Stromal cell of bone marrow (primary cell): ENCODE measurements around the gene MKLN1.

Source experiments
- DNase-seq: peaks from one replicate; pipeline ENCODE4 v3.0.0-alpha.2; 2012; ENCODE audit warnings: low read depth

Gene MKLN1

GRCh38 chr7:131522325-131522930, 194.8 kb downstream of the MKLN1 start:
- no peak for DNase-seq

DNA sequence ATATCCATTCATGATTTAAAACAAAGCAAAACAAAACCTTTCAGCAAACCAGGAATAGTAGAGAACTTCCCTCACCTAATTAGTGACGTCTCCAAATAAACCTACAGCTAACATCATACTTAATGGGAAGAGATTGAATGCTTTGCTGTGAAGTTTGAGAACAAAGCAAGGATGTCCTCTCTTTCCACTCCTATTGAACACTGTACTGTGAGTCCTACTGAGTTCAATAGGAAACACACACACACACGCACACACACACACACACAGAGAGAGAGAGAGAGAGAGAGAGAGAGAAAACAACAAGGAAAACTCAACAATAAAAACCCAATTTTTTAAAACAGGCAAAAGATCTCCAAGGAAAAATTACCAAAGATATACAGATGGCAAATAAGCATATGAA, 196.4 kb downstream of the MKLN1 start:
- DNase-seq = no peak

- DNase-seq = no peak
These were observed 197.0 kb downstream of the MKLN1 start for GRCh38 chr7:131524703-131525102.

DNA sequence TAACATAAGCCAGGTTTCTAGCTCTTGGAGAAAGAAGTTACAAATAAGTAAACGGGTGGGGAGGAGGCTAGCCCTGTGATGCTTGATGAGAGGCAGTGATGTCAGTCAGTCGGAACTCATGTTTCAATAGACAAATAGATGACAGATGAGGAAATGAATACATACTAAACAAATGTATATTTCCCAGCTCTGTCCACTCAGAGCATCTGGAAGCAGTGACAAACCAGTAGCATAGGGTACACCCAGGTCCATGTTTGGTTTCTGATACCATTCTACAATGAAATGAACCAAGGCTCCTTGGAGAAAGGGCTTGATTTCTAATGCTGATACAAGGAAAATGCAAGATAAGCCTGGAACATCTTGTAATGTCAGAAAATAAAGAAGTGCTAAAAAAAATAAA, 198.1 kb downstream of the MKLN1 start:
- DNase-seq = no peak

- DNase-seq = no peak
These were observed 199.8 kb downstream of the MKLN1 start for GRCh38 chr7:131527456-131527855.

DNA sequence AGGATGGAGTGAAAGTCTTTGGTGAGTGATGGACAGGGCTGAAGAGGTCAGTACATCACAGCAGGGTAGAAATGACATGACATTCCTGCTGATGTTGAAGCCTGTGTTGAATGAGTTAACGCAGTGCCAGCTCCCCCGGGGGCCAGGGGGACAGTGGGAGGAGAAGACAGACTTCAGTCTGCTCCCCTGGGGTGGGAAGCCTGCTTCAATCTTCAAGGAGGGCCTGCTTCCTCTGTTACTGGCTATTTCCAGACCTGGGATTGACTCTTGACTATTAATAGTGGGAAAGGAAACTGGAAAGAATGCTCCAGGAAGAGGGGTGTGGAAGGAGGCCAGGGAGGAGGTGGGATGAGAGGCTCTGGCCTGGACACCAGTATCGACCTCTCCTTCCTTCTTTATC, 201.5 kb downstream of the MKLN1 start:
- DNase-seq = no peak

DNA sequence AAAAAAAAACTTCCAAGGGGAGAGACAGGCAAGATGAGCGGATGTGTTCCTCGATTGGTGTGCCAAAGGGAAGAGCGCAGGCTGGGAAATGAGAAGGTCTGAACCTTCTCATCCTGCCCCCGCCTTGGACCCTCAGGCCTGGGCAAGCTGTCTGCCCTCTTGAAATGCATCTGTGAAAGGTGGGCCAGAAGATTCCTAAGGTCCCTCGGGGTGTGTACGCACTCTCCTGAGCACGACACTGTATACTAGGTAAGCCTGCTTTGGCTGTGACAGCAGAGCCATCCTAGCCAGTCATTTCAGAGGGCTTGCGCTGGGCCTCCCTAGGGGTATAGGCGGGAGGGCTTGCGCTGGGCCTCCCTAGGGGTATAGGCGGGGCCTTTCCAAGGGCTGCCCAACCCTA, 201.9 kb downstream of the MKLN1 start:
- DNase-seq = no peak

GRCh38 chr7:131530137-131530536, 202.5 kb downstream of the MKLN1 start:
- no peak for DNase-seq

- DNase-seq = no peak
These were observed 205.0 kb downstream of the MKLN1 start for GRCh38 chr7:131532570-131533091.

DNA sequence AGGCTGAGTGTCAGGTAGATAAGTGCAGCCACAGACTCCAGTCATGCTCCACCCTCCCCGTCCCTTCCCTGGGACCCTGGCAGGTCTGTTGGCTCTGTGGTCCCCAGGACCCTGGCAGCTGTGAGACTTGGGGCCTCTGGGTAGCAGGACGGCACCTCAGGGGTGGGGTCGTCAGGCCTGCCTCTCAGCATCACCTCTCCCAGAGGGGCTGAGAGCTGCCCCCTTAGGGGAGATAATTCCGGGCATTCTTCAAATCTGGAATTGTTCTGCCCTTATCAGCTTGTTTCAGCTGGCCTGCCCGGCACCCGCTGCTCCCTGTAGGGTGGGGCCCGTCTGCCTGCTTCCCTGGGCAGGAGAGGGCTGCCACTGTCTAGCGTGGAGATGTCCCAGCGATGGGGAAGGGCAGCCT, 205.5 kb downstream of the MKLN1 start:
- no peak for DNase-seq

GRCh38 chr7:131533566-131534561, 206.2 kb downstream of the MKLN1 start:
- DNase-seq = no peak

DNA sequence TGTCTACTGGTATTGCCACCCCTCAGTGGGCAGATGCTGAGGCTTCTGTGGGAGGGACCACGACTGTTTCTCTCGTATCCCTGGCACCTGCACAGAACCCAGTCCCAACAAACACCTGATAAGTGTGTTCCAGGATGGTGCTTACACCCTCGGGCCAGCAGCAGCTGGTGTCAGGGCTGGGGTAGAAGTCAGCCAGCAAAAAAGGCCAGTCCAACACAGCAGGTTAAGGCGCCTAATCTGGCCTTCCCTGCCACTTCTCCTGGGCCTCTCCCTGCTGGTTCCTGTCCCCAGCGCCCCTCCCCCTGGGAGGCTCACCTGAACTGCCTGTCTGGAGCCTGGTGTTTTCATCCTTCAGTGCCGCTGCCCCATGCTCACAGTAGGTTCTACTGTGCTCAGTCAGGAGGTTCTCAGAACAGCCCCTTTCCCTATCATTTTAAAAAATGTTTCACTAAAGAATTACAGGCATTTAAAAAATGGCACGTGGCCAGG, 208.7 kb downstream of the MKLN1 start:
- no peak for DNase-seq

- no peak for DNase-seq
These were observed 209.9 kb downstream of the MKLN1 start for GRCh38 chr7:131537571-131537978.

DNA sequence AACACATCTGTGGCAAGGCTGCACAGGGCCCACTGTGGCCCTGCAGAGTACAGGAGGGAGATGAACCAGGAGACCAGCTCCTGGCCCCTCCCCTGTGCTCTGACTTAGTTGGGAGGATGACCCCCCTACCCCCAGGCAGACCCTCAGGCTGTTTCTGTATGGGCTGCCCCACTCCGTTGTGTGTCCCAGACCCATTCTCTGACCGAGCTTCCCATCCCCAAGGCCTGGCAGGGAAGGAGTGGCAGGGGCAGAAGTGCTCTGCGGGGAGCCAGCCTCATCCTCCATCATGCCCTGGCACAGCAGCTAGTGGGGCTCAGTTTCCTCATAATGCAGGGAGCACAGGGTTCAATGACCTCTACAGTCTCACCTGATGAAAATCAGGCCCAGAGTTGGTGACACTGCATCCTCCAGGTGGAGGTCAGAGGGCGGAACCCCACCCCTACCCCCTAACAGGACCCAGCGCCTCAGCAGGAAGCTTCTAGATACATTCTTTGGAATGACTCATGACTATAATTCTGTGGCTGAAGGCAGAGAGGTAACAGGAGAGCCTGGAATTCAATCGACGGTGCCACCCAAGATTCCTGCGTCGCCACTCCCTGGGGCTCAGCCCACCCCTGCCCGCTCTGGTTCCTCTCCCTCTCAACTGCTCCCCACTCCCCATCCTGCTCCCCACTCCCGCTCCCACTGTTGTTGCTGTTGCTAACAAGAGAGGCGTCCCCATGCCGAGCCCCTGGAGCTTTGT, 210.6 kb downstream of the MKLN1 start:
- DNase-seq = no peak

DNA sequence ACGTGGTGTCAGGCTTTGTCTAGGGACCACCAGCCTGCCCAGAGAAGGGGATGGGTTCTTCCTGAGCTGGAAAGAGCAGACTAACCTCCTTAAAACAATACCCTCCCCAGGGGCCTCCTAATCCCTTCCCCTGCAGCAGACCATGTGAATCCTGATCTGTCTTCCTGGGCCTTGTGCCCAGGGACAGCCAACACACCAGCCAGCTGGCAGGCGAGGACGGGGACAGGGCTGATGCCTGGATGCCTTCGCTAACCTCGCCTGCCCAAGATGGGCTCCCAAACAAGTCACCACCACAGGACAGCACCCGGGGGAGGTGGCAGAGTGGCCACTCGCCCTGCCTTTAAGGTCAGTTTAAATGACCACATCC, 211.1 kb downstream of the MKLN1 start:
- DNase-seq = no peak

DNA sequence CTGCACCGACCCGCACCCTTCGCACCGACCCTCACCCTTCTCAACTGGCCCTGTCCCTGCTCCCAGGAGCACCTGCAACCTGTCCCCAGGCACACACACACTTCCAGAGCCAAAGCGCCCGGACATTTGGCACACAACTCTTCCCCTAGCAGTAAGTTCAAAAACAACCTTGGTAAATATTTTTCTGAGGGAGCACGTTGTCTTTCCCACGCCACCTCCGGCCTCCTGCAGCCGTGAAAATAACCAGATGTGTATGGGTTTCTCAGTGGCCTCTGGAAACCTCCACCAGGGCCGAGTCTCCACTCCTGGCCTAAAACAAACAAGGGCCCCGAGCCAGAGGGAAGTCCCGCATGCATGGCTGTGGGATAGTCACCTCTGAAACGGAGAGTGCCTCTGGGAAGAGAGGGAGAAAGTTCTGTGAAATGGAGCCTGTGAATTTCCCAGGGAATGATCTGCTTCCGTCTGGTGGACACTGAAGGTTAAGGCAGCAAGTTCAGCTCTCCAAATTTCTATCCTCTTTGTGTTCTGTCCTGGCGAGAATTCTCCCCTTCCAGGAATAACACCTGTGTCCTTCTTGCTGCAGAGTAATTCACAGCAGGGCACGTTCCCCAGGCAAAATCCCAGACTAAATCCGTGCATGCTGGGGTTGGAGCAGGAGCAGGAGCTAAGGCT, 213.0 kb downstream of the MKLN1 start:
- no peak for DNase-seq

- DNase-seq = no peak
These were observed 215.6 kb downstream of the MKLN1 start for GRCh38 chr7:131543298-131543697.

- DNase-seq = no peak
These were observed 216.3 kb downstream of the MKLN1 start for GRCh38 chr7:131544021-131544420.

DNA sequence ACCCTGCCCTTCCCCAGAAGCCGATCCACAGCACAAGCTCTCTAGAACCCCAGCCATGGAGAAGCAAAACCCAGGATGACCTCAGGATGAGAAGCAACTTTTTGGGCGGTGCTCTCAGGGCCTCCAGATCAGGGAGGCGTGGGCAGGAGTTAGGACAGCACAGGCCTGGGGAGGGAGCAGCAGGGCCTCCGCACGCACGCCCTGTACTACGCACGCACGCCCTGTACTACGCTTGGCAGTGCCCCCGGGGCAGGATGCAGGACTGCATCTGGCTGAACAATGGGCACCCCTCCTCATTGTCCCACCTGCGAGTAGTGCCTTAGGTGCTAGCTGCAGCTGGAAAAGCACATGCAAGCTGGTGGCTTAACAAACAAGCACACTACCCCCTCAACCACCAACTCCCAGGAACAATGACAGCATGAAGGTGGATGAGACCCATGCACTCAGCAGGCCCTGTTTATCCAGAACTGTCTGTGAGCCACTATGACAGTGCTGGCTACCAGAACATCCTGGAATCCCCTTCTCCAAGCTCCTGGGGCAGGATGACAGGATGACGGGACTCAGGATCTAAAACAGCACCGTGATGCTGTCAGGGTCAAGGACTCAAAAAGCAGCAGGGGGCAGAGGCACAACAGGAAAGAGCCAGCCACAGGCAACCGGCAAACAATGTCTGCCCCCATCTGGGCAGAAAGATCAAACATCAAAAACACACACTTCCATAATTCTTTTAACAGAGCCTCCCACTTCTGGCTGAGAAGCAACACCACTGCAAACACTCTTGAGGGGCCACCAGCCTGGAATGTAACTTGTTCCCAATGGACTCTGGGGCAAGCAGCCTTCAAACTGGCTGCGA, 217.0 kb downstream of the MKLN1 start:
- DNase-seq = no peak

- no peak for DNase-seq
These were observed 218.4 kb downstream of the MKLN1 start for GRCh38 chr7:131546126-131546525.
